ENCODE results near the gene NKIRAS1. TPM values are rescaled to one million over a fixed set of nuclear protein-coding genes. Genes with fewer than 3 reads are reported as not detected.

Gene NKIRAS1
- total and polyA plus RNA-seq, 8 donors: 8.8 to 19.7 (median 14.5) TPM

- Histone ChIP-seq H3K36me3 (peaks cover 4 to 16% of the 10 kb centered on the region in 2 donors), H3K27me3 (no peaks in the 10 kb centered on the region), H3K27ac (no peak overlapping the region), H3K9me3 (no peaks in the 10 kb centered on the region), H3K4me3 (no peak overlapping the region), H3K4me1 (no peaks in the 10 kb centered on the region)
- ATAC-seq (no peak), DNase-seq (no peak)
- intact Hi-C loops (cut with DNase I): no loop called here
- TF ChIP-seq CTCF (IDR thresholded peaks at IDR 0.05): no peak
These were observed 45.1 kb upstream of the NKIRAS1 start for GRCh38 chr3:23961913-23962312.

- Histone ChIP-seq H3K4me1 (no peaks in the 10 kb centered on the region), H3K27me3 (no peaks in the 10 kb centered on the region), H3K36me3 (peaks cover 4 to 16% of the 10 kb centered on the region in 2 donors), H3K9me3 (no peaks in the 10 kb centered on the region), H3K27ac (no peak overlapping the region), H3K4me3 (no peak overlapping the region)
- intact Hi-C loops (cut with DNase I): no loop called here
- no peak for DNase-seq
- no peak for TF ChIP-seq CTCF (IDR thresholded peaks at IDR 0.05)
- ATAC-seq: no peak
These were observed 44.3 kb upstream of the NKIRAS1 start for GRCh38 chr3:23961066-23961465.

- no peak overlapping the region for H3K27ac ChIP-seq
- H3K9me3 ChIP-seq: no peaks in the 10 kb centered on the region
- no peak overlapping the region for H3K4me3 ChIP-seq
- DNase-seq (no peak), ATAC-seq (no peak)
- H3K36me3 ChIP-seq: peaks cover 4 to 11% of the 10 kb centered on the region in 2 donors
- H3K4me1 ChIP-seq: no peaks in the 10 kb centered on the region
- no peaks in the 10 kb centered on the region for H3K27me3 ChIP-seq
- intact Hi-C loops (cut with DNase I): no loop called here
- TF ChIP-seq CTCF (IDR thresholded peaks at IDR 0.05): no peak
These were observed 43.9 kb upstream of the NKIRAS1 start for GRCh38 chr3:23960649-23961048.

- Histone ChIP-seq H3K4me1 (peaks cover 0 to 3% of the 10 kb centered on the region in 2 donors), H3K4me3 (no peak overlapping the region), H3K27ac (peak overlapping the region in 1 of 2 donors; percentile 43), H3K36me3 (peaks cover 4 to 10% of the 10 kb centered on the region in 2 donors), H3K27me3 (no peaks in the 10 kb centered on the region), H3K9me3 (no peaks in the 10 kb centered on the region)
- peak; percentile 91 for ATAC-seq
- intact Hi-C loops (cut with DNase I): no loop called here
- no peak for DNase-seq
- no peak for TF ChIP-seq CTCF (IDR thresholded peaks at IDR 0.05)
These were observed 42.5 kb upstream of the NKIRAS1 start for GRCh38 chr3:23959135-23959900.

- no peak for TF ChIP-seq CTCF (IDR thresholded peaks at IDR 0.05)
These were observed 39.9 kb upstream of the NKIRAS1 start for GRCh38 chr3:23956701-23957100.

More at GRCh38 chr3:23956701-23957100, 39.9 kb upstream of the NKIRAS1 start:
- intact Hi-C loops (cut with DNase I): no loop called here
- Histone ChIP-seq H3K36me3 (peaks cover 4% of the 10 kb centered on the region in 2 donors), H3K4me3 (no peak overlapping the region), H3K27me3 (no peaks in the 10 kb centered on the region), H3K27ac (no peak overlapping the region), H3K9me3 (no peaks in the 10 kb centered on the region), H3K4me1 (peaks cover 0 to 14% of the 10 kb centered on the region in 2 donors)
- ATAC-seq: no peak
- no peak for DNase-seq
